PC-9 (cell line): ENCODE measurements around the gene DFFB. TPM values are rescaled to one million over a fixed set of nuclear protein-coding genes. Genes with fewer than 3 reads are reported as not detected.

Experiments used
- BruUV-seq: library from RNA; stranded (reverse); fragments of 400-500 nt; replicated peaks from 2 replicates; lab custom pipeline; 2021; lab: Mats Ljungman, UMichigan
- CTCF ChIA-PET: fragments of 300-600 bp; sonication (Branson Sonifier 250); formaldehyde crosslinking; loops from one replicate; lab custom pipeline; 2022; ENCODE audit warnings: antibody characterized with exemption; lab: Charles Lee
- POLR2A ChIA-PET: fragments of 300-600 bp; sonication (Branson Sonifier 250); formaldehyde crosslinking; loops from one replicate; lab custom pipeline; 2022; ENCODE audit warnings: antibody characterized with exemption; ENCODE audit not compliant: unreplicated experiment; lab: Charles Lee
- DNase-seq, 2 experiments: peaks; one replicate each; pipeline versions ENCODE4 v3.0.0 to v3.0.0-alpha.2; 2015 to 2022; ENCODE audit warnings: mixed read lengths in 1 of 2
- H2AFZ ChIP-seq: fragments of 200-600 bp; sonication (generic); 2 replicates; pipeline ENCODE4 v1.8.1; 2017; ENCODE audit warnings: antibody characterized with exemption
- H3F3A ChIP-seq: fragments of 200-600 bp; sonication (generic); 2 replicates; pipeline ENCODE4 v1.8.1; 2017; ENCODE audit warnings: antibody characterized with exemption, mild to moderate bottlenecking, low read depth; ENCODE audit not compliant: insufficient read depth
- H3K27ac ChIP-seq: fragments of 200-600 bp; sonication (generic); 2 replicates; pipeline ENCODE4 v1.6.1; 2016; ENCODE audit warnings: mixed run types
- H3K27me3 ChIP-seq: fragments of 200-600 bp; sonication (generic); 2 replicates; pipeline ENCODE4 v1.6.1; 2016; ENCODE audit warnings: low read depth, mixed run types; ENCODE audit not compliant: insufficient read depth
- H3K36me3 ChIP-seq: fragments of 200-600 bp; sonication (generic); 2 replicates; pipeline ENCODE4 v1.6.1; 2016; ENCODE audit warnings: low read depth, mixed run types
- H3K4me1 ChIP-seq: fragments of 200-600 bp; sonication (generic); replicated peaks from 2 replicates; pipeline ENCODE4 v1.6.1; 2016; ENCODE audit warnings: mixed run types; ENCODE audit not compliant: insufficient read depth
- H3K4me2 ChIP-seq: fragments of 200-600 bp; sonication (generic); 2 replicates; pipeline ENCODE4 v1.6.1; 2017; ENCODE audit warnings: mixed run types
- H3K4me3 ChIP-seq: fragments of 200-600 bp; sonication (generic); 2 replicates; pipeline ENCODE4 v1.6.1; 2016; ENCODE audit warnings: mixed run types
- H3K79me2 ChIP-seq: fragments of 200-600 bp; sonication (generic); 2 replicates; pipeline ENCODE4 v1.6.1; 2017; ENCODE audit warnings: low read depth, mixed run types
- H3K9me2 ChIP-seq: fragments of 200-600 bp; sonication (generic); 2 replicates; pipeline ENCODE4 v1.8.1; 2017; ENCODE audit warnings: mild to moderate bottlenecking; ENCODE audit not compliant: insufficient read depth
- H3K9me3 ChIP-seq: fragments of 200-600 bp; sonication (generic); 2 replicates; pipeline ENCODE4 v1.8.1; 2016; ENCODE audit warnings: low read depth; ENCODE audit not compliant: insufficient read depth
- H4K20me1 ChIP-seq: fragments of 200-600 bp; sonication (generic); 2 replicates; pipeline ENCODE4 v1.8.1; 2017; ENCODE audit not compliant: insufficient read depth
- EZH2 ChIP-seq: fragments of 200-600 bp; sonication (generic); IDR thresholded peaks from 2 replicates; pipeline ENCODE4 v1.8.0; 2017; ENCODE audit warnings: antibody characterized with exemption, low read depth
- intact Hi-C: fragments of 100-400 bp; cut with micrococcal nuclease; formaldehyde crosslinking; loops from one replicate; pipeline ENCODE4 v1.10.0; 2022; ENCODE audit not compliant: unreplicated experiment
- total RNA-seq: library from RNA; stranded (reverse); gene quantifications from 2 replicates; pipeline ENCODE4 v1.2.3, GENCODE V29; 2021
- TF ChIP-seq, protein P1 (sequence below): fragments of 200-600 bp; sonication (generic); conservative IDR thresholded peaks from 2 replicates; pipeline ENCODE4 v1.6.1; 2017; ENCODE audit warnings: mixed run types, antibody characterized with exemption, mild to moderate bottlenecking, moderate library complexity

DFFB gene
- total RNA-seq, 1 experiment from 2014 or later: 4.7 TPM

DNA sequence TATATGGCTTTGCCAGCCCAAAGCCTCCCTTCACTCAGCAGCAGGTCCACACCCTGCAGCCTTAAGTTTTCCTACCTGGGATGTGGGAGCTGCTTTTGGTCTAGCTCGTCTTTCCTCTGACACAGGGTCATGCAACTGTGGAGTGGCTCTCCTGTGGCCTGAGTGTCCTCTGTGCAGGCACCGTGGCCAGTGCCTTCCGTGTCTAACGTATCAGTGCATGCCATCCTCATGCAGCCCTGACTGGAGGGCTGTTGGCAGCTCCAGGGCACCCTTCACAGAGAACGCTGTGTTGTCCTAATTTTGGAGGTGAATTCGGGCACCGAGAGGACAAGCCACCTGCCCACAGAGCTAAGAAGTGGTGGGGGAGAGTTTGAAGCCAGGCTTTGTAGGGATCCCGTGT is 68.5 kb downstream of the DFFB start:
- Histone ChIP-seq H3K4me1 (no peaks in the 10 kb centered on the region), H3K9me3 (no peaks in the 10 kb centered on the region; the same call in 1 of the 2 replicates), H3F3A (peaks cover 10% of the 10 kb centered on the region; the same call in 1 of the 2 replicates), H2AFZ (no peak overlapping the region), H3K79me2 (no peaks in the 10 kb centered on the region), H3K4me3 (no peak overlapping the region), H3K27ac (no peak overlapping the region), H3K9me2 (no peaks in the 10 kb centered on the region), H4K20me1 (no peaks in the 10 kb centered on the region), H3K36me3 (no peaks in the 10 kb centered on the region), H3K27me3 (peaks cover 60% of the 10 kb centered on the region), H3K4me2 (no peak overlapping the region)
- ChIA-PET POLR2A (no interaction called here), CTCF (no interaction called here)
- intact Hi-C loops: no loop called here
- TF ChIP-seq EZH2: no peak
- TF ChIP-seq, protein P1, sequence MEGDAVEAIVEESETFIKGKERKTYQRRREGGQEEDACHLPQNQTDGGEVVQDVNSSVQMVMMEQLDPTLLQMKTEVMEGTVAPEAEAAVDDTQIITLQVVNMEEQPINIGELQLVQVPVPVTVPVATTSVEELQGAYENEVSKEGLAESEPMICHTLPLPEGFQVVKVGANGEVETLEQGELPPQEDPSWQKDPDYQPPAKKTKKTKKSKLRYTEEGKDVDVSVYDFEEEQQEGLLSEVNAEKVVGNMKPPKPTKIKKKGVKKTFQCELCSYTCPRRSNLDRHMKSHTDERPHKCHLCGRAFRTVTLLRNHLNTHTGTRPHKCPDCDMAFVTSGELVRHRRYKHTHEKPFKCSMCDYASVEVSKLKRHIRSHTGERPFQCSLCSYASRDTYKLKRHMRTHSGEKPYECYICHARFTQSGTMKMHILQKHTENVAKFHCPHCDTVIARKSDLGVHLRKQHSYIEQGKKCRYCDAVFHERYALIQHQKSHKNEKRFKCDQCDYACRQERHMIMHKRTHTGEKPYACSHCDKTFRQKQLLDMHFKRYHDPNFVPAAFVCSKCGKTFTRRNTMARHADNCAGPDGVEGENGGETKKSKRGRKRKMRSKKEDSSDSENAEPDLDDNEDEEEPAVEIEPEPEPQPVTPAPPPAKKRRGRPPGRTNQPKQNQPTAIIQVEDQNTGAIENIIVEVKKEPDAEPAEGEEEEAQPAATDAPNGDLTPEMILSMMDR: no peak
- BruUV-seq: no TSS peak
- no peak for DNase-seq

DNA sequence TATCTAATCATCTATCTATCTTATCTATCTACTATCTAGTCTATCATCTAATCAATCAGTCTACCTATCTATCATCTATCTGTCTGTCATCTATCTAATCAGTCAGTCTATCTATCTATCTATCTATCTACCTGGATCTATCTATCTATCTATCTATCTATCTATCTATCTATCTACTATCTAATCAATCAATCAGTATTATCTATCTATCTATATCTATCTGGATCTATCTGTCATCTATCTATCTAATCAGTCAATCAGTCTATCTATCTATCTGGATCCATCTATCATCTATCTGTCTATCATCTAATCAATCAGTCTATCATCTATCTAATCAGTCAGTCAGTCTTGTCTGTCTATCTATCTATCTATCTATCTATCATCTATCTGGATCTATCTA is 69.7 kb downstream of the DFFB start:
- no TSS peak for BruUV-seq
- Histone ChIP-seq H3K4me1 (no peaks in the 10 kb centered on the region), H3K9me3 (no peaks in the 10 kb centered on the region; the same call in 1 of the 2 replicates), H3K4me2 (no peak overlapping the region), H3K27me3 (peaks cover 62% of the 10 kb centered on the region), H3F3A (peaks cover 10% of the 10 kb centered on the region; the same call in 1 of the 2 replicates), H3K4me3 (no peak overlapping the region), H4K20me1 (no peaks in the 10 kb centered on the region), H3K79me2 (no peaks in the 10 kb centered on the region), H2AFZ (no peak overlapping the region), H3K9me2 (no peaks in the 10 kb centered on the region), H3K36me3 (no peaks in the 10 kb centered on the region), H3K27ac (no peak overlapping the region)
- no peak for TF ChIP-seq EZH2
- TF ChIP-seq, protein P1: no peak
- DNase-seq: no peak
- intact Hi-C loops: no loop called here
- CTCF ChIA-PET: no interaction called here
- POLR2A ChIA-PET: no interaction called here

DNA sequence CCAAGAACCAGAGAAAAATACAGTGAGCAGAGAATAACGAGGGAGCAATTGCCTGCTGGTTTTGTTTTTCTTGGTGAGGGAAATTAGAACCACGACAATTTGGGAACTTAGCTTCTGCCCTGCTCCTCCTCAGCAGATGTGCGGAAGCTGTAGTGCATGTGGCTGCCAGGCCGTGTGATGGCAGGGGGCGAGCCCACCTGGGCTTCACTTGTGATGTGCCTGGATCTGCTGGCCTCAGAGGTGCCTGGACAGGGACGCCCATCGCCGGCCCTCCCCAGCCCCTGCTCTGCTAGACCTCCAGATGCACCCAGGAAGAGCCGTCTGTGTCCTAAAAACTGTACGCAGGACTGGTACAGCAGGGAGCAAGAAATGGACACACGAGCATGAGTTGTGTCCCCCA is 71.3 kb downstream of the DFFB start:
- H4K20me1 ChIP-seq: no peaks in the 10 kb centered on the region
- no peak overlapping the region for H3K4me3 ChIP-seq
- no peaks in the 10 kb centered on the region for H3K79me2 ChIP-seq
- no peaks in the 10 kb centered on the region for H3K4me1 ChIP-seq
- H3F3A ChIP-seq: peaks cover 10% of the 10 kb centered on the region; the same call in 1 of the 2 replicates
- no peaks in the 10 kb centered on the region for H3K36me3 ChIP-seq
- CTCF ChIA-PET: no interaction called here
- H3K27me3 ChIP-seq: peaks cover 67% of the 10 kb centered on the region
- no peaks in the 10 kb centered on the region; the same call in 1 of the 2 replicates for H3K9me3 ChIP-seq
- POLR2A ChIA-PET: no interaction called here
- no peak overlapping the region for H3K27ac ChIP-seq
- H3K4me2 ChIP-seq: no peak overlapping the region
- intact Hi-C loops: no loop called here
- TF ChIP-seq, protein P1: no peak
- no peak for TF ChIP-seq EZH2
- no peak overlapping the region for H2AFZ ChIP-seq
- H3K9me2 ChIP-seq: no peaks in the 10 kb centered on the region
- BruUV-seq: no TSS peak
- no peak for DNase-seq
